Common myeloid progenitor, CD34-positive (primary cell): Measurements from ENCODE around the gene FTCD.

Experiments
- CTCF ChIA-PET: fragments of 350-600 bp; sonication (Branson Sonifier 250); formaldehyde crosslinking; loops from one replicate; lab custom pipeline; 2021; ENCODE audit warnings: antibody characterized with exemption; lab: Charles Lee
- POLR2A ChIA-PET: fragments of 350-600 bp; sonication (Branson Sonifier 250); formaldehyde crosslinking; loops from one replicate; lab custom pipeline; 2021; ENCODE audit warnings: antibody characterized with exemption; lab: Charles Lee
- DNase-seq, 3 donors: peaks; one replicate each; pipeline versions ENCODE4 v3.0.0 to v3.0.0-alpha.2; 2013
- H3K27ac ChIP-seq, 2 experiments: 1 replicate in 1 of 2; 2 replicates in 1 of 2; pipeline ENCODE4 v1.7.0; 2013; ENCODE audit warnings: inconsistent platforms in 2 of 2, low read length in 2 of 2, mild to moderate bottlenecking in 2 of 2, low read depth in 1 of 2, moderate library complexity in 1 of 2; ENCODE audit not compliant: severe bottlenecking in 2 of 2, insufficient read depth in 1 of 2, poor library complexity in 1 of 2
- H3K27me3 ChIP-seq, 5 experiments: replicated peaks in 2 of 5; 1 replicate in 3 of 5; 2 replicates in 2 of 5; pipeline versions ENCODE4 v1.6.1 to v1.7.0; 2013; ENCODE audit warnings: low read length in 4 of 5, mild to moderate bottlenecking in 2 of 5, moderate library complexity in 2 of 5, inconsistent platforms in 1 of 5; ENCODE audit not compliant: insufficient read depth in 5 of 5, control insufficient read depth in 4 of 5
- H3K36me3 ChIP-seq, 4 experiments: 1 replicate in 2 of 4; 2 replicates in 2 of 4; pipeline versions ENCODE4 v1.6.1 to v1.7.0; 2013; ENCODE audit warnings: low read length in 3 of 4, control low read depth in 1 of 4, mild to moderate bottlenecking in 1 of 4; ENCODE audit not compliant: control insufficient read depth in 4 of 4, insufficient read depth in 4 of 4
- H3K4me1 ChIP-seq, 4 experiments: 1 replicate in 3 of 4; 2 replicates in 1 of 4; pipeline versions ENCODE4 v1.6.1 to v1.7.1; 2013; ENCODE audit warnings: low read length in 3 of 4, mild to moderate bottlenecking in 3 of 4, control low read depth in 1 of 4, inconsistent platforms in 1 of 4, moderate library complexity in 1 of 4; ENCODE audit not compliant: control insufficient read depth in 4 of 4, insufficient read depth in 4 of 4; ENCODE audit errors: control extremely low read depth in 1 of 4
- H3K4me3 ChIP-seq, 7 experiments: 1 replicate in 4 of 7; 2 replicates in 3 of 7; pipeline versions ENCODE4 v1.5.1 to v1.7.0; 2013; ENCODE audit warnings: mild to moderate bottlenecking in 7 of 7, low read length in 6 of 7, moderate library complexity in 6 of 7, inconsistent platforms in 2 of 7, low read depth in 2 of 7, control low read depth in 1 of 7; ENCODE audit not compliant: insufficient read depth in 4 of 7, control insufficient read depth in 1 of 7; ENCODE audit errors: extremely low read depth in 1 of 7
- H3K9me3 ChIP-seq, 5 experiments: 1 replicate in 4 of 5; 2 replicates in 1 of 5; pipeline versions ENCODE4 v1.6.1 to v1.7.1; 2013; ENCODE audit warnings: low read length in 4 of 5, mild to moderate bottlenecking in 2 of 5, inconsistent platforms in 1 of 5, low read depth in 1 of 5, moderate library complexity in 1 of 5; ENCODE audit not compliant: control insufficient read depth in 4 of 5, insufficient read depth in 2 of 5; ENCODE audit errors: control extremely low read depth in 1 of 5
- WGBS: methylation state at CpG from one replicate; pipeline ENCODE4 v1.1.5; 2013; ENCODE audit not compliant: insufficient coverage; 5-methylcytosine and 5-hydroxymethylcytosine counted together

The FTCD gene

GRCh38 chr21:46196733-46197132 lies 41.4 kb upstream of the FTCD start:
- no peaks in the 10 kb centered on the region for H3K9me3 ChIP-seq
- 92% methylated on average over 15 of the region's 20 CpGs for WGBS
- H3K27me3 ChIP-seq, result no peaks in the 10 kb centered on the region
- DNase-seq, result no peak
- POLR2A ChIA-PET, result no interaction called here
- H3K27ac ChIP-seq, result no peak overlapping the region
- peaks cover 13 to 86% (median 47%) of the 10 kb centered on the region in 4 experiments for H3K36me3 ChIP-seq
- CTCF ChIA-PET, result no interaction called here
- no peaks in the 10 kb centered on the region for H3K4me1 ChIP-seq
- H3K4me3 ChIP-seq, result no peak overlapping the region

- CTCF ChIA-PET, result no interaction called here
- H3K9me3 ChIP-seq, result no peaks in the 10 kb centered on the region
- POLR2A ChIA-PET, result no interaction called here
- peaks cover 13 to 91% (median 48%) of the 10 kb centered on the region in 4 experiments for H3K36me3 ChIP-seq
- DNase-seq, result no peak
- H3K27ac ChIP-seq, result no peak overlapping the region
- 97% methylated on average over 20 of the region's 20 CpGs for WGBS
- H3K4me1 ChIP-seq, result no peaks in the 10 kb centered on the region
- H3K4me3 ChIP-seq, result no peak overlapping the region
- no peaks in the 10 kb centered on the region for H3K27me3 ChIP-seq
These were observed 40.3 kb upstream of the FTCD start for GRCh38 chr21:46195595-46196195.

- ChIA-PET POLR2A (no interaction called here), CTCF (no interaction called here)
- Histone ChIP-seq H3K27ac (no peak overlapping the region), H3K9me3 (no peaks in the 10 kb centered on the region), H3K36me3 (peaks cover 7 to 92% (median 45%) of the 10 kb centered on the region in 4 experiments), H3K4me3 (no peak overlapping the region), H3K4me1 (no peaks in the 10 kb centered on the region), H3K27me3 (no peaks in the 10 kb centered on the region)
- WGBS, result over 99% methylated on average over 31 of the region's 34 CpGs
- no peak for DNase-seq
These were observed 39.3 kb upstream of the FTCD start for GRCh38 chr21:46194374-46195334.

GRCh38 chr21:46193829-46194373 lies 38.5 kb upstream of the FTCD start:
- 99% methylated on average over 9 of the region's 10 CpGs for WGBS
- Histone ChIP-seq H3K9me3 (no peaks in the 10 kb centered on the region), H3K27ac (no peak overlapping the region), H3K4me3 (no peak overlapping the region), H3K27me3 (no peaks in the 10 kb centered on the region), H3K4me1 (no peaks in the 10 kb centered on the region), H3K36me3 (peaks cover 2 to 91% (median 42%) of the 10 kb centered on the region in 4 experiments)
- CTCF ChIA-PET, result no interaction called here
- POLR2A ChIA-PET, result no interaction called here
- no peak for DNase-seq

- DNase-seq, result no peak
- Histone ChIP-seq H3K4me1 (no peaks in the 10 kb centered on the region), H3K4me3 (no peak overlapping the region), H3K9me3 (no peaks in the 10 kb centered on the region), H3K27ac (no peak overlapping the region), H3K27me3 (no peaks in the 10 kb centered on the region), H3K36me3 (peaks cover 2 to 88% (median 42%) of the 10 kb centered on the region in 4 experiments)
- ChIA-PET CTCF (no interaction called here), POLR2A (no interaction called here)
- WGBS, result 95% methylated on average over 15 of the region's 20 CpGs
These were observed 36.6 kb upstream of the FTCD start for GRCh38 chr21:46191686-46192575.

- Histone ChIP-seq H3K9me3 (no peaks in the 10 kb centered on the region), H3K36me3 (peaks cover 2 to 81% (median 36%) of the 10 kb centered on the region in 4 experiments), H3K4me1 (no peaks in the 10 kb centered on the region), H3K27me3 (no peaks in the 10 kb centered on the region), H3K4me3 (no peak overlapping the region), H3K27ac (no peak overlapping the region)
- CTCF ChIA-PET, result no interaction called here
- POLR2A ChIA-PET, result no interaction called here
- no peak for DNase-seq
- no CpG with 5 or more reads among the region's 4 CpGs for WGBS
These were observed 35.9 kb upstream of the FTCD start for GRCh38 chr21:46191257-46191685.
